Hepatocyte (in vitro differentiated cells): Measurements from ENCODE around the gene DPPA3. TPM values are rescaled to one million over a fixed set of nuclear protein-coding genes. Genes with fewer than 3 reads are reported as not detected.

Source experiments
- DNase-seq: peaks from one replicate; pipeline ENCODE4 v3.0.0-alpha.2; 2016; ENCODE audit warnings: low spot score
- H2AFZ ChIP-seq: fragments of 200-600 bp; sonication (generic); 2 replicates; pipeline ENCODE4 v1.6.0; 2016; ENCODE audit warnings: antibody characterized with exemption, mild to moderate bottlenecking
- H3K27ac ChIP-seq: fragments of 200-600 bp; sonication (generic); 2 replicates; pipeline ENCODE4 v1.5.1; 2016; ENCODE audit warnings: mild to moderate bottlenecking
- H3K27me3 ChIP-seq: fragments of 200-600 bp; sonication (generic); 2 replicates; pipeline ENCODE4 v1.6.1; 2016
- H3K36me3 ChIP-seq: fragments of 200-600 bp; sonication (generic); replicated peaks from 2 replicates; pipeline ENCODE4 v1.5.1; 2016; ENCODE audit warnings: low read depth; ENCODE audit not compliant: insufficient read depth
- H3K4me1 ChIP-seq: fragments of 200-600 bp; sonication (generic); 2 replicates; pipeline ENCODE4 v1.5.1; 2016; ENCODE audit warnings: mild to moderate bottlenecking, moderate library complexity; ENCODE audit not compliant: insufficient read depth
- H3K4me2 ChIP-seq: fragments of 200-600 bp; sonication (generic); 2 replicates; pipeline ENCODE4 v1.6.0; 2016
- H3K4me3 ChIP-seq: fragments of 200-600 bp; sonication (generic); 2 replicates; pipeline ENCODE4 v1.5.1; 2016; ENCODE audit warnings: mild to moderate bottlenecking
- H3K79me2 ChIP-seq: fragments of 200-600 bp; sonication (generic); 2 replicates; pipeline ENCODE4 v1.6.0; 2017; ENCODE audit warnings: mild to moderate bottlenecking
- H3K9me2 ChIP-seq: fragments of 200-600 bp; sonication (generic); replicated peaks from 2 replicates; pipeline ENCODE4 v1.6.0; 2017; ENCODE audit warnings: mild to moderate bottlenecking; ENCODE audit not compliant: insufficient read depth
- H3K9me3 ChIP-seq: fragments of 200-600 bp; sonication (generic); 2 replicates; pipeline ENCODE4 v1.5.1; 2016; ENCODE audit warnings: low read depth, mild to moderate bottlenecking
- H4K20me1 ChIP-seq: fragments of 200-600 bp; sonication (generic); 2 replicates; pipeline ENCODE4 v1.6.0; 2016; ENCODE audit warnings: mild to moderate bottlenecking; ENCODE audit not compliant: insufficient read depth, poor library complexity, severe bottlenecking
- EZH2 ChIP-seq: fragments of 200-600 bp; sonication (generic); IDR thresholded peaks from 2 replicates; pipeline ENCODE4 v1.6.1; 2016; ENCODE audit warnings: antibody characterized with exemption, mild to moderate bottlenecking, borderline replicate concordance
- EZH2phosphoT487 ChIP-seq: fragments of 200-600 bp; sonication (generic); IDR thresholded peaks from one replicate; pipeline ENCODE4 v1.6.1; 2018; ENCODE audit warnings: antibody characterized with exemption, mild to moderate bottlenecking, low read depth, moderate library complexity; ENCODE audit not compliant: unreplicated experiment, severe bottlenecking
- WGBS: methylation state at CpG from one replicate; pipeline ENCODE4 v1.1.6; 2016; ENCODE audit warnings: low lambda C conversion rate; ENCODE audit errors: missing lambda C conversion rate; 5-methylcytosine and 5-hydroxymethylcytosine counted together
- polyA plus RNA-seq: library from polyadenylated mRNA; unstranded; fragments of >200 nt; fragmentation: Nextera tagmentation; extraction: Ambion mirVana; gene quantifications from 2 replicates; pipeline ENCODE4 v1.2.1, GENCODE V29; 2016
- total RNA-seq: library from RNA; depleted of rRNA; stranded (reverse); fragments of >200 nt; gene quantifications from 2 replicates; pipeline ENCODE4 v1.2.3, GENCODE V29; 2014
- TF ChIP-seq, protein P1 (sequence below): fragments of 200-600 bp; sonication (generic); IDR thresholded peaks from 2 replicates; pipeline ENCODE4 v1.5.1; 2016; ENCODE audit warnings: antibody characterized with exemption, mild to moderate bottlenecking; ENCODE audit not compliant: poor library complexity

DPPA3 gene
- total and polyA plus RNA-seq, 2 experiments from 2014 or later, result 0.23 to 0.80 TPM

DNA sequence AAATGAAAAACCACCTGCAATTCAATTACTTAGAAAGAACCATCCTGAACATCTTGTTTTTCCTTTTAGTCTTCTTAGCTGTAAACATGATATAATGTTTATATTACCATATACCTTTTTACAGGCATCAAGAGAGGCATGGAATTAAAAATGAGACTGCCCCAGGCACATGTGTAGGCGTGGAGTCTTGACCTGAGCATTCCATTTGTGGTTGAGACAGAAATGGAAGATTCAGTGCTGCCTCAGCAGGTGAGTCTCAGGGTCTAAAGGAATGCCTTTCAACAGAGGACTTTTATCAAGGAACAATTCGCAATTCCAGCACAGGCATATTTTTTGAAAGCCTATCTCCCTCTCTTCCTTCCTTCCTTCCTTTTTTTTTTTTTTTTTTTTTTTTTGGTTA lies 45.8 kb downstream of the DPPA3 start:
- Histone ChIP-seq H3K36me3 (no peaks in the 10 kb centered on the region), H3K27ac (no peak overlapping the region), H3K79me2 (no peaks in the 10 kb centered on the region), H4K20me1 (no peaks in the 10 kb centered on the region), H3K4me1 (no peaks in the 10 kb centered on the region), H2AFZ (no peak overlapping the region), H3K27me3 (no peaks in the 10 kb centered on the region), H3K4me3 (no peak overlapping the region), H3K9me2 (no peaks in the 10 kb centered on the region), H3K4me2 (no peak overlapping the region), H3K9me3 (no peaks in the 10 kb centered on the region)
- DNase-seq, result no peak
- TF ChIP-seq EZH2 (no peak), EZH2phosphoT487 (no peak)
- TF ChIP-seq, protein P1, sequence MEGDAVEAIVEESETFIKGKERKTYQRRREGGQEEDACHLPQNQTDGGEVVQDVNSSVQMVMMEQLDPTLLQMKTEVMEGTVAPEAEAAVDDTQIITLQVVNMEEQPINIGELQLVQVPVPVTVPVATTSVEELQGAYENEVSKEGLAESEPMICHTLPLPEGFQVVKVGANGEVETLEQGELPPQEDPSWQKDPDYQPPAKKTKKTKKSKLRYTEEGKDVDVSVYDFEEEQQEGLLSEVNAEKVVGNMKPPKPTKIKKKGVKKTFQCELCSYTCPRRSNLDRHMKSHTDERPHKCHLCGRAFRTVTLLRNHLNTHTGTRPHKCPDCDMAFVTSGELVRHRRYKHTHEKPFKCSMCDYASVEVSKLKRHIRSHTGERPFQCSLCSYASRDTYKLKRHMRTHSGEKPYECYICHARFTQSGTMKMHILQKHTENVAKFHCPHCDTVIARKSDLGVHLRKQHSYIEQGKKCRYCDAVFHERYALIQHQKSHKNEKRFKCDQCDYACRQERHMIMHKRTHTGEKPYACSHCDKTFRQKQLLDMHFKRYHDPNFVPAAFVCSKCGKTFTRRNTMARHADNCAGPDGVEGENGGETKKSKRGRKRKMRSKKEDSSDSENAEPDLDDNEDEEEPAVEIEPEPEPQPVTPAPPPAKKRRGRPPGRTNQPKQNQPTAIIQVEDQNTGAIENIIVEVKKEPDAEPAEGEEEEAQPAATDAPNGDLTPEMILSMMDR, result no peak
- WGBS, result 66% methylated on average over 2 of the region's 2 CpGs

GRCh38 chr12:7758766-7759140 lies 47.5 kb downstream of the DPPA3 start:
- H3K36me3 ChIP-seq, result no peaks in the 10 kb centered on the region
- no peak overlapping the region for H3K4me3 ChIP-seq
- DNase-seq, result no peak
- WGBS, result 82% methylated on average over 9 of the region's 9 CpGs
- no peaks in the 10 kb centered on the region for H3K27me3 ChIP-seq
- TF ChIP-seq EZH2 (no peak), EZH2phosphoT487 (no peak)
- TF ChIP-seq, protein P1, result no peak
- no peaks in the 10 kb centered on the region for H3K9me3 ChIP-seq
- no peaks in the 10 kb centered on the region for H3K79me2 ChIP-seq
- H3K27ac ChIP-seq, result no peak overlapping the region
- no peaks in the 10 kb centered on the region for H3K4me1 ChIP-seq
- no peaks in the 10 kb centered on the region for H4K20me1 ChIP-seq
- H3K4me2 ChIP-seq, result no peak overlapping the region
- no peak overlapping the region for H2AFZ ChIP-seq
- H3K9me2 ChIP-seq, result no peaks in the 10 kb centered on the region

Other genes starting within 250 kb of the DPPA3 start
- gene CD163, start 207.7 kb upstream of the DPPA3 start, total RNA-seq, result 3.8 and 5.6 TPM in 2 replicates
- 2.8 and 3.0 TPM in 2 replicates for gene CD163, start 207.7 kb upstream of the DPPA3 start, polyA plus RNA-seq
- gene APOBEC1, start 45.5 kb upstream of the DPPA3 start, total RNA-seq, result 4.9 and 5.6 TPM in 2 replicates
- gene APOBEC1, start 45.5 kb upstream of the DPPA3 start, polyA plus RNA-seq, result 1.5 and 2.5 TPM in 2 replicates
- not detected in 2 replicates for gene GDF3, start 15.7 kb upstream of the DPPA3 start, total RNA-seq
- 0.19 TPM in 1 of 2 replicates, not detected in the other for gene GDF3, start 15.7 kb upstream of the DPPA3 start, polyA plus RNA-seq
- gene CLEC4C, start 35.9 kb downstream of the DPPA3 start, total RNA-seq, result not detected in 2 replicates
- gene CLEC4C, start 35.9 kb downstream of the DPPA3 start, polyA plus RNA-seq, result not detected in 2 replicates
- gene NANOGNB, start 53.8 kb downstream of the DPPA3 start, total RNA-seq, result not detected in 2 replicates
- not detected in 2 replicates for gene NANOGNB, start 53.8 kb downstream of the DPPA3 start, polyA plus RNA-seq
- 1.9 and 2.1 TPM in 2 replicates for gene NANOG, start 78.0 kb downstream of the DPPA3 start, total RNA-seq
- gene NANOG, start 78.0 kb downstream of the DPPA3 start, polyA plus RNA-seq, result 0.06 and 0.10 TPM in 2 replicates
- gene SLC2A14, start 161.5 kb downstream of the DPPA3 start, total RNA-seq, result 6.1 TPM in 2 replicates
- 6.6 and 10.3 TPM in 2 replicates for gene SLC2A14, start 161.5 kb downstream of the DPPA3 start, polyA plus RNA-seq
- 76.3 and 98.2 TPM in 2 replicates for gene SLC2A3, start 224.8 kb downstream of the DPPA3 start, total RNA-seq
- 65.3 and 111 TPM in 2 replicates for gene SLC2A3, start 224.8 kb downstream of the DPPA3 start, polyA plus RNA-seq